Measurements from ENCODE around the gene PDSS1. TPM values are rescaled to one million over a fixed set of nuclear protein-coding genes. Genes with fewer than 3 reads are reported as not detected.

PDSS1 gene
- polyA plus RNA-seq, 3 donors, result 12.1 to 13.1 (median 12.6) TPM

DNA sequence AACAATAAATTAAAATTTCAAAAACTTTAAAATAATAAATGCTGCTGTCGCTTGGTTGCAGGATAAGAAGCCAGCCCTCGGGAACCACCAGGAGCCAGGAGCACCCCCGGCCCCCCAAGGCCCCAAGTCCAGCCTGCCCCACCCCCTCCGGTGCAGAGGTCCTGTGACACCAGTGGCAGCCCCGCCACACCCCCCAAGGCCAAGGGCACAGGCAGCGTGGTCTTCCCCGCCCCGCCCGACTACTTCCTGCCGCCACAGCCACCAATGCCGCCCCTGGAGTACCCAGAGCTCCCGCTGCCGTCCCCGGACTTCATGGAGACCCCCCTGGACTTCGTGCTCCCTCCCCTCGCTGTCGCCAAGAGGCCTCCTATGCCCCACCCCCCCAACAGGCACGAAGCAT, 44.5 kb upstream of the PDSS1 start:
- WGBS (ENCODE audit: insufficient coverage), result 95% methylated on average over 14 of the region's 18 CpGs
- no peak for DNase-seq
- Histone ChIP-seq H3K4me3 (replicated peaks in 1 of 3; ENCODE audit: low read depth in 2 of 3, low read length in 3 of 3) (no peak overlapping the region), H3K4me2 (replicated peaks; ENCODE audit: extremely low read depth, low read length, poor library complexity, severe bottlenecking) (no peak overlapping the region), H3K36me3 (replicated peaks in 1 of 2; ENCODE audit: control insufficient read depth in 1 of 2, insufficient read depth in 2 of 2, low read length in 2 of 2) (no peaks in the 10 kb centered on the region), H3K79me2 (ENCODE audit: insufficient read depth, low read length) (no peaks in the 10 kb centered on the region), H3K27me3 (ENCODE audit: control insufficient read depth in 2 of 2, insufficient read depth in 2 of 2, low read length in 2 of 2) (no peaks in the 10 kb centered on the region), H4K20me1 (ENCODE audit: insufficient read depth, low read length) (no peaks in the 10 kb centered on the region), H2AFZ (ENCODE audit: insufficient read depth, low read depth, low read length, poor library complexity, severe bottlenecking) (no peak overlapping the region), H3K4me1 (ENCODE audit: control insufficient read depth in 1 of 2, insufficient read depth in 2 of 2, low read length in 2 of 2) (peaks cover 3 to 4% of the 10 kb centered on the region in 2 donors), H3K9ac (ENCODE audit: insufficient read depth, low read length, poor library complexity, severe bottlenecking) (no peak overlapping the region), H3K27ac (ENCODE audit: low read depth in 1 of 2, low read length in 2 of 2) (no peak overlapping the region), H3K9me3 (replicated peaks in 1 of 2; ENCODE audit: control insufficient read depth in 1 of 2, insufficient read depth in 1 of 2, low read length in 2 of 2) (no peaks in the 10 kb centered on the region)
- intact Hi-C loops (cut with micrococcal nuclease), result no loop called here
- Mint-ChIP-seq H3K36me3 (peaks cover 0 to 2% of the 10 kb centered on the region in 2 donors), H3K4me3 (no peak overlapping the region), H3K27me3 (ENCODE audit: low read depth in 3 of 3) (peaks cover 0 to 3% (median 0%) of the 10 kb centered on the region in 3 donors), H3K4me1 (peaks cover 20% of the 10 kb centered on the region), H3K27ac (peak overlapping the region in 1 of 7 donors; percentile 55), H3K9me3 (peaks cover 0 to 8% (median 6%) of the 10 kb centered on the region in 7 donors)
- TF ChIP-seq, protein P1, sequence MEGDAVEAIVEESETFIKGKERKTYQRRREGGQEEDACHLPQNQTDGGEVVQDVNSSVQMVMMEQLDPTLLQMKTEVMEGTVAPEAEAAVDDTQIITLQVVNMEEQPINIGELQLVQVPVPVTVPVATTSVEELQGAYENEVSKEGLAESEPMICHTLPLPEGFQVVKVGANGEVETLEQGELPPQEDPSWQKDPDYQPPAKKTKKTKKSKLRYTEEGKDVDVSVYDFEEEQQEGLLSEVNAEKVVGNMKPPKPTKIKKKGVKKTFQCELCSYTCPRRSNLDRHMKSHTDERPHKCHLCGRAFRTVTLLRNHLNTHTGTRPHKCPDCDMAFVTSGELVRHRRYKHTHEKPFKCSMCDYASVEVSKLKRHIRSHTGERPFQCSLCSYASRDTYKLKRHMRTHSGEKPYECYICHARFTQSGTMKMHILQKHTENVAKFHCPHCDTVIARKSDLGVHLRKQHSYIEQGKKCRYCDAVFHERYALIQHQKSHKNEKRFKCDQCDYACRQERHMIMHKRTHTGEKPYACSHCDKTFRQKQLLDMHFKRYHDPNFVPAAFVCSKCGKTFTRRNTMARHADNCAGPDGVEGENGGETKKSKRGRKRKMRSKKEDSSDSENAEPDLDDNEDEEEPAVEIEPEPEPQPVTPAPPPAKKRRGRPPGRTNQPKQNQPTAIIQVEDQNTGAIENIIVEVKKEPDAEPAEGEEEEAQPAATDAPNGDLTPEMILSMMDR (IDR thresholded peaks at IDR 0.05), result no peak

- no peak overlapping the region for H3K27ac Mint-ChIP-seq
- no peaks in the 10 kb centered on the region for H3K4me1 Mint-ChIP-seq
- Histone ChIP-seq H3K9ac (ENCODE audit: insufficient read depth, low read length, poor library complexity, severe bottlenecking) (no peak overlapping the region), H3K4me3 (replicated peaks in 1 of 3; ENCODE audit: low read depth in 2 of 3, low read length in 3 of 3) (no peak overlapping the region), H3K36me3 (replicated peaks in 1 of 2; ENCODE audit: control insufficient read depth in 1 of 2, insufficient read depth in 2 of 2, low read length in 2 of 2) (no peaks in the 10 kb centered on the region), H3K79me2 (ENCODE audit: insufficient read depth, low read length) (no peaks in the 10 kb centered on the region), H3K4me1 (ENCODE audit: control insufficient read depth in 1 of 2, insufficient read depth in 2 of 2, low read length in 2 of 2) (no peaks in the 10 kb centered on the region), H3K27ac (ENCODE audit: low read depth in 1 of 2, low read length in 2 of 2) (no peak overlapping the region), H3K9me3 (replicated peaks in 1 of 2; ENCODE audit: control insufficient read depth in 1 of 2, insufficient read depth in 1 of 2, low read length in 2 of 2) (no peaks in the 10 kb centered on the region), H2AFZ (ENCODE audit: insufficient read depth, low read depth, low read length, poor library complexity, severe bottlenecking) (no peak overlapping the region), H3K4me2 (replicated peaks; ENCODE audit: extremely low read depth, low read length, poor library complexity, severe bottlenecking) (no peak overlapping the region), H3K27me3 (ENCODE audit: control insufficient read depth in 2 of 2, insufficient read depth in 2 of 2, low read length in 2 of 2) (no peaks in the 10 kb centered on the region), H4K20me1 (ENCODE audit: insufficient read depth, low read length) (no peaks in the 10 kb centered on the region)
- peaks cover 0 to 15% (median 5%) of the 10 kb centered on the region in 7 donors for H3K9me3 Mint-ChIP-seq
- 100% methylated on average over 1 of the region's 1 CpG for WGBS (ENCODE audit: insufficient coverage)
- TF ChIP-seq, protein P1 (IDR thresholded peaks at IDR 0.05), result no peak
- no peak overlapping the region for H3K4me3 Mint-ChIP-seq
- no peak for DNase-seq
- H3K36me3 Mint-ChIP-seq, result peaks cover 0 to 2% of the 10 kb centered on the region in 2 donors
- peaks cover 0 to 3% (median 0%) of the 10 kb centered on the region in 3 donors for H3K27me3 Mint-ChIP-seq (ENCODE audit: low read depth in 3 of 3)
- intact Hi-C loops (cut with micrococcal nuclease), result no loop called here
Observed at GRCh38 chr10:26655746-26656145, 41.8 kb upstream of the PDSS1 start.

All from CD14-positive monocyte (primary cell).